SJSA1 (cell line): Measurements from ENCODE around the gene NDUFS4. TPM values are rescaled to one million over a fixed set of nuclear protein-coding genes. Genes with fewer than 3 reads are reported as not detected.
A peak's percentile ranks its signal among the peaks of the same experiment; 100 is the strongest.

Source experiments
- DNase-seq, 2 experiments: peaks; one replicate each; pipeline ENCODE4 v3.0.0-alpha.2; 2015 to 2020; ENCODE audit warnings: low spot score in 2 of 2, low read depth in 1 of 2
- H3K27ac ChIP-seq: fragments of 250-450 bp; sonication (Bioruptor Pico); 2 replicates; pipeline ENCODE4 v1.5.1; 2020; ENCODE audit warnings: mild to moderate bottlenecking, moderate library complexity
- H3K27me3 ChIP-seq: fragments of 250-450 bp; sonication (Bioruptor Pico); replicated peaks from 2 replicates; pipeline ENCODE4 v1.5.1; 2020; ENCODE audit warnings: mild to moderate bottlenecking, moderate library complexity
- H3K36me3 ChIP-seq: fragments of 250-450 bp; sonication (Bioruptor Pico); 2 replicates; pipeline ENCODE4 v1.5.1; 2020; ENCODE audit warnings: mild to moderate bottlenecking
- H3K4me1 ChIP-seq: fragments of 250-450 bp; sonication (Bioruptor Pico); replicated peaks from 2 replicates; pipeline ENCODE4 v1.6.1; 2021; ENCODE audit warnings: mild to moderate bottlenecking
- H3K4me3 ChIP-seq: fragments of 250-450 bp; sonication (Bioruptor Pico); 2 replicates; pipeline ENCODE4 v1.5.1; 2020; ENCODE audit warnings: mild to moderate bottlenecking
- H3K9me3 ChIP-seq: fragments of 250-450 bp; sonication (Bioruptor Pico); replicated peaks from 2 replicates; pipeline ENCODE4 v1.5.1; 2020; ENCODE audit warnings: mild to moderate bottlenecking
- total RNA-seq: library from RNA; depleted of rRNA; stranded (reverse); fragments of >200 nt; shearing (Covaris generic); gene quantifications from 2 replicates; pipeline ENCODE4 v1.2.3, GENCODE V29; 2014; rRNA removed

NDUFS4 gene
- total RNA-seq, 1 experiment from 2014 or later, result 182 TPM

GRCh38 chr5:53713978-53714666 lies 153.7 kb downstream of the NDUFS4 start:
- peaks cover 14% of the 10 kb centered on the region; the same call in 1 of the 2 replicates for H3K9me3 ChIP-seq
- H3K27ac ChIP-seq, result no peak overlapping the region
- no peaks in the 10 kb centered on the region for H3K27me3 ChIP-seq
- H3K4me3 ChIP-seq, result no peak overlapping the region
- peak in 1 of 2 experiments; percentile 45 for DNase-seq
- H3K36me3 ChIP-seq, result no peaks in the 10 kb centered on the region
- H3K4me1 ChIP-seq, result peaks cover 9% of the 10 kb centered on the region; the same call in 1 of the 2 replicates

GRCh38 chr5:53714667-53715010 lies 154.2 kb downstream of the NDUFS4 start:
- Histone ChIP-seq H3K4me3 (no peak overlapping the region), H3K9me3 (peaks cover 13% of the 10 kb centered on the region; the same call in 1 of the 2 replicates), H3K4me1 (peaks cover 9% of the 10 kb centered on the region; the same call in 1 of the 2 replicates), H3K36me3 (no peaks in the 10 kb centered on the region), H3K27me3 (no peaks in the 10 kb centered on the region), H3K27ac (no peak overlapping the region)
- no peak for DNase-seq

- no peak overlapping the region for H3K27ac ChIP-seq
- H3K9me3 ChIP-seq, result no peaks in the 10 kb centered on the region
- DNase-seq, result no peak
- H3K4me3 ChIP-seq, result no peak overlapping the region
- no peaks in the 10 kb centered on the region for H3K36me3 ChIP-seq
- no peaks in the 10 kb centered on the region for H3K4me1 ChIP-seq
- no peaks in the 10 kb centered on the region for H3K27me3 ChIP-seq
These were observed 165.7 kb downstream of the NDUFS4 start for GRCh38 chr5:53726121-53726520.

GRCh38 chr5:53730943-53731342 lies 170.5 kb downstream of the NDUFS4 start:
- no peak for DNase-seq

More at GRCh38 chr5:53730943-53731342, 170.5 kb downstream of the NDUFS4 start:
- Histone ChIP-seq H3K27me3 (no peaks in the 10 kb centered on the region), H3K27ac (no peak overlapping the region), H3K4me1 (no peaks in the 10 kb centered on the region), H3K4me3 (no peak overlapping the region), H3K36me3 (no peaks in the 10 kb centered on the region), H3K9me3 (no peaks in the 10 kb centered on the region)

Other genes starting within 250 kb of the NDUFS4 start
- 7.3 and 11.5 TPM in 2 replicates for gene FST, start 80.0 kb upstream of the NDUFS4 start, total RNA-seq